GM21390 (cell line): ENCODE measurements around the gene CMC1.
"Not testable (repeated sequence)": the region's sequence is repeated elsewhere in the genome, so short reads cannot be mapped to it uniquely, and the experiment has no call there.

ENCODE experiments used
- ATAC-seq: cut with Tn5 transposase; IDR thresholded peaks from one replicate; pipeline ENCODE4 v1.9.1; 2021; ENCODE audit not compliant: unreplicated experiment

The CMC1 gene, protein sequence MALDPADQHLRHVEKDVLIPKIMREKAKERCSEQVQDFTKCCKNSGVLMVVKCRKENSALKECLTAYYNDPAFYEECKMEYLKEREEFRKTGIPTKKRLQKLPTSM

DNA sequence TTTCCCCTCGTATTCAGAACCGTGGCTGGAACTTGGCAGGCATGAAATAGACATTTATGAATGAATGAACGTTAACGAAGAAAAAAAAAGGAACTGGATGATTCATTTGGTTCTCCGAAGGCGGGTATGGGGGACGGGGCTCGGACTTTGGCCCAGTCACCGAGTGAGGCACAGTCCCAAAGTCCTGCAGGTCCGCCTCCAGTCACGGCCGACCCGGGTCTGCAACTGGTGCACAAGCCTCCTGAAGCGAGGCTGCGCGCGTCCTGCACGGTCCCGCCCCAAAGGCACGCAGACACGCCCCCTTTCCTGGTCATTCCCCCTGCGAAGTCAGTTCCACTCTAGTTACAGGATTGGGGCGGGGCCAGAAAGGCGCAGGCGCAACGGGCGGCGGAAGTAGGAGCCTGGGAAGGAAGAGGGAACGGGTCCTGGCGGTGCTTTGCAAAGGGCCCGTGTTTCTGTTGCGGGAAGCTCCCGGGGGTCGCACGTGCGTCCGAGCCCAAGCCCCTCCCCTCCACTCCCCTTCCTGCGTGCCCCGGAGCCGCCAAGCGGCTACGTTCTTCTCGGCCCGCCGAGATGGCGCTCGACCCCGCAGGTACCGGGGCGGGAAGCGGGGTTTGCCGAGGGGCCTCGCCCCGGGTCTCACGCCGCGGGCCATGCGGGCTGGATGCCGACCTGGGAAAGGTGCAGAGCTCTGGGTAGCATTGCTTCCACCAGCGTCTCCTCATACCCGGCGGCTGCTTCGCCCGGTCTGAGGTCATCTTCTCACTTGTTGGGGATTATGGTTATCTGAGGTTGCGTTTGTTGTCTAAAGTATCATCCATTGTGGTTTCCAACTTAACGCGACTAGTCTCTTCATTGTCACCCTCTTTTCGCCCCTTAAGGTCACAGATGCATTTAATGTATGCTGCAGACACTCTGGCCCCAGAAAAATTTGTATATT, at the start of gene CMC1:
CMC1 (plus strand) TSS at position 399 of the 940 bp plus-strand sequence; CDS start at position 574, 175 bp downstream.
- ATAC-seq = peak; percentile 98

DNA sequence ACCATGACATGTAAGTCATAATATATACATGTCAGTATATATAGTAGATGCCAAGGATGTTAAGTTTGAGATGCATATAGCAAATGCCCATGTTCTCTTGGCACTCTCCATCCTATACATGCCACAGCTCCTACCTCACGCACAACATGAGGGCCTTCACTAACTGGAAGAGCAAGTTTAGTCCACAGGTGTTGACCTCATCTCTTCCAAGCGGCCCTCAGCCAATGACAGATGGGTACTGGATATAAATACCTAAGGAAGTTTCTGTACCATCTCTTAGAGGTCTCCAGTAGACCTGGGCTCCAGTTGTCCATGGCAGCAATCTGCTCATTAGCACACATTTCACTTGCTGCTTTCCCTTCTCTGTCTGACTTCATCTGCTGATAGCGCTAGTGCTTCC, 43.3 kb upstream of the CMC1 start:
- no peak for ATAC-seq

DNA sequence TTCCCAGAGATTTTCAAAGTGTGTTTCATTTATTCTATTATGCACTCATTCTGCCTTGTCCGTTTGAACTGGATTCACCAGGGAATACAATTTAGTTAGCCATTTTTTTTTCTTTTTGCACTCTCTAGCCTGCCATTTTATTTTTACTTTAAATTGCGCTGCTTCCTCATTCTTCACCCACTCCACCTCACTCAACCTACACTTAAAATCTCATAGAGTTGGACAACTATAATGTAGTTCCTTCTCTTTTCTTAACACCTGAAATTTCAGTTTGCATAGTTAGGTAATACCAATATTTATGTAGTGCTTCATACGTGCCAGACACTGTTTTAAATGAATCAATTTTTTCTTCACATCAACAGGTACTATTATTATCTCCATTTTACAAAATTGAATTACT, 42.4 kb upstream of the CMC1 start:
- ATAC-seq = no peak

DNA sequence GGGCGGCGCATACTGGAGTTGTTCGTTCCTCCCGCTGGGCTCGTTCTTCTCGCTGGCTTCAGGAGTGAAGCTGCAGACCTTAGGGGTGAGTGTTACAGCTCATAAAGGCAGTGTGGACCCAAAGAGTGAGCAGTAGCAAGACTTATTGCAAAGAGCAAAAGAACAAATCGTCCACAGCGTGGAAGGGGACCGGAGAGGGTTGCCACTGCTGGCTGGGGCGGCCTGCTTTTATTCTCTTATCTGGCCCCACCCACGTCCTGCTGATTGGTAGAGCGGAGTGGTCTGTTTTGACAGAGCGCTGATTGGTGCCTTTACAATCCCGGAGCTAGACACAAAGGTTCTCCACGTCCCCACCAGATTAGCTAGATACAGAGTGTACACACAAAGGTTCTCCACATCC, 41.8 kb upstream of the CMC1 start:
- not testable (repeated sequence) for ATAC-seq

DNA sequence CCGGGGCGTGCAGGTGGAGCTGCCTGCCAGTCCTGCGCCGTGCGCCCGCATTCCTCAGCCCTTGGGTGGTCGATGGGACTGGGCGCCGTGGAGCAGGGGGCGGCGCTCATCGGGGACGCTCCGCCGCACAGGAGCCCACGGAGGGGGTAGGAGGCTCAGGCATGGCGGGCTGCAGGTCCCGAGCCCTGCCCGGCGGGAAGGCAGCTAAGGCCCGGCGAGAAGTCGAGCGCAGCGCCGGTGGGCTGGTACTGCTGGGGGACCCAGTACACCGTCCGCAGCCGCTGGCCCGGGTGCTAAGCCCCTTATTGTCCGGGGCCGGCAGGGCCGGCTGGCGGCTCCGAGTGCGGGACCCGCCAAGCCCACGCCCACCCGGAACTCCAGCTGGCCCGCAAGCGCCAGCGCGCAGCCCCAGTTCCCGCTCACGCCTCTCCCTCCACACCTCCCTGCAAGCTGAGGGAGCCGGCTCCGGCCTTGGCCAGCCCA, 41.0 kb upstream of the CMC1 start:
- ATAC-seq = not testable (repeated sequence)

DNA sequence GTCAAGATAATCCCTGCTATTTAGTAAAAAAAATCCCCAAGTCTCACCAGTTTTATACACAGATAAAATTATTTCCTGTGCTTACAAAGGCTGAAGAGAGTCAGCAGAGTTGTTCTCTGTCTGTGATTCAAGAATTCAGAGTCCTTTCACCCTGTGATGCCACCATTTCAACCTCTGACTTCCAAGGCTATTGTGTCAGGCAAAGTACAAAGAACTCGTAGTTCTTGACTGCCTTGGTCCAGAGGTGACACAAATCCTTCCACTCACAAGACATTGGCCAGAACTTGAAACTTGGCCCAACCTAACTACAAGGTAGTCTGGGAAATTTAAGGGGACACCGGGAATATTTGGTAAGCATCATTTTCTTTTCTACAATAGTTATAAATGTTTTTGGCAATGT, 34.9 kb upstream of the CMC1 start:
- ATAC-seq = no peak

DNA sequence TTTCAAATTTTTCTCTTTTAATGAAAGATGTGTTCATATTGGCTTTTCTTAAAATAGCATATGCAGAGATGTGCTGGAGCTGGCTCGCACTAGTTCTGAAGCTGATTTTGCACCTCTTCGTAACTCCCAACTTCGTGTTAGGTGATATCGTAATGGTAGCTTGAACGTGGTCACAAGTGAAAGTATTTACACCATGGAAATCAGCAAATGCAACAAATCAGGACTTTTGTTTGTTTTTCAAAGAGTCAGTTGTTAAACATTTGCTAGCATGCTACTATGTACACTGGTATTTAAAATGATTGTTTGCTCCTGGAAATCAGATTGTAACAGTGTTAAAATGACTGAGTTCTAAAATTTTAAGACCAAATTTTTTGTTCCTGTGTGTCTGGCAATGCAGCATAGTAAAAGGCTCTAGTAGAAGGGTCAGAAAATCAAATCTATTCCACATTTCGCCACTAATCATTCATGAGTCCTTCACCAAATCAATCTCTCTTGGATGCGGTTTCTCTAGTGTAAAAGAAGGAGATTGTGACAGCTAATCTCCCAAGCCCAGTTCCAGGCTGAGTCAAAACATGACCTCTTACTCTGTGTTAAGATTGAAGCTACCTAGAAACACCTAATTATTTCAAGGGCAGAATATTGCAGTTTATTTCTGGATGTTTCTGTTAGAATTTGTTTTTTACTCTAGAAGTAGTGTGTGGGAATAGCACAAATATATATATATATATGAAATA, 34.3 kb upstream of the CMC1 start:
- no peak for ATAC-seq

DNA sequence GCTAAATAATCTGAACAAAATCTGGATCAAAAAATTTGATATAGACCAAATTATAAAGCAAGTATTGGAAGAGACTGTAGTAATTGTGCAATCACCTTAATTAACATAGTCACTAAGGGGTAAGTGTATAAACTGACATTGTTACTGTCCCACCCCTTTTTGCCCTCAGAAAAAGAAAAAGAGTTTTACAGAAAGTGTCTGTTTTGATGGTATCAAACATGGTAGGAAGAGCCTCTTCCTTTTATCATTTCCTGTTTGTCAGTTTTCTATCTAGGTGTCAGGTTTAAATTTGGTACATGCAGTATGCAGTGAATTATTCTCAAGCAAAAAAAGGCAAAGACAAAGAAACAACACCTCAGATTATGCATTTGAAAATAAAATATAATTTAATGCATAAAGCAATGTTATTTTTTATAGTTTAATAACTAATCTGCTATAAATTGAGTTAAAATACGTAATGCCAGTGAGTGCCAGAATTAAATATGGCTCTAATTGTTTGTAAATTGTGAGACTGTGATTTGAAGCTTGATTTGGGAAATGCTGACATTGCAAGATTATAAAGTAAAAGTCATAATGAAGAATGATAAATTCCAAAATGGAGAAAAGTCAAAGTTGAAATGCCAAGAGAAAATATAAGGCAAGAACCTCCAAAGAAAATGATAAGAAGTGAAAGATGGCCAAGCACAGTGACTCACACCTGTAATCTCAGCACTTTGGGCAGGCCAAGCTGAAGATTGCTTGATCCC, 30.3 kb upstream of the CMC1 start:
- no peak for ATAC-seq

DNA sequence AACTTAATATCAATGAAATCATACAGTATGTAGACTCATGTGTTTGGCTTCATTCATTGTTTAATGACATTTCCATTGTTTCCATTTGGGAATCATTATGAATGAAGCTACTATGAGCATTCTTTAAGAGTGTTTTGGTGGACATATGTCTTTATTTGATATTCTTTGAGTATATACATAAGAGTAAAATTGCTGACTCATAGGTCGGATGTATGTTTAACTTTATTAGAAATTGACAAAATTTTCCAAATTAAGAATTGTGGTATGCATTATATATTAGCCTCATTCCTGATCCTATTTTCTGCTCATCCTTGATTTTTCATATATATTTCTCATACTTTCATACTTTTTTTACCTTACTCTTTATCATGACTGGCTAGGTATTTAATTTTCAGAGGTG, 28.7 kb upstream of the CMC1 start:
- no peak for ATAC-seq

DNA sequence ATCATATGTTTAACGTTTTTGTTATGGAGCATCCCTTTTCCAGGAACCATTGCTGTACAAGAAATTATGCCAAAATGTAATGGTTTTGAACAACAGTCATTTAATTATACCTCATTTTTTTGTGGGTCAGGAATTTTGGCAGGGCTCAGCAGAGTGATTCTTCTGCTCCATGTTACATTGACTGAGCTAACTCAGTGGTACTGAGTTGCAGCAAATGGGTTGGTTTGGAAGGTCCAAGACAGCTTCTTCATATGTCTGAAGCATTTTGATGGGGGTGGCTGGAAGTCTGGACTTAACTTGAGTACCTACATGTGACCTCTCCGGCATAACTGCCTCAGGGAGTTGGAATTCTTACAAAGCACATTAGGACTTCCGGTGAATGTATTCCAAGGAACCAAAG, 26.0 kb upstream of the CMC1 start:
- ATAC-seq = no peak

DNA sequence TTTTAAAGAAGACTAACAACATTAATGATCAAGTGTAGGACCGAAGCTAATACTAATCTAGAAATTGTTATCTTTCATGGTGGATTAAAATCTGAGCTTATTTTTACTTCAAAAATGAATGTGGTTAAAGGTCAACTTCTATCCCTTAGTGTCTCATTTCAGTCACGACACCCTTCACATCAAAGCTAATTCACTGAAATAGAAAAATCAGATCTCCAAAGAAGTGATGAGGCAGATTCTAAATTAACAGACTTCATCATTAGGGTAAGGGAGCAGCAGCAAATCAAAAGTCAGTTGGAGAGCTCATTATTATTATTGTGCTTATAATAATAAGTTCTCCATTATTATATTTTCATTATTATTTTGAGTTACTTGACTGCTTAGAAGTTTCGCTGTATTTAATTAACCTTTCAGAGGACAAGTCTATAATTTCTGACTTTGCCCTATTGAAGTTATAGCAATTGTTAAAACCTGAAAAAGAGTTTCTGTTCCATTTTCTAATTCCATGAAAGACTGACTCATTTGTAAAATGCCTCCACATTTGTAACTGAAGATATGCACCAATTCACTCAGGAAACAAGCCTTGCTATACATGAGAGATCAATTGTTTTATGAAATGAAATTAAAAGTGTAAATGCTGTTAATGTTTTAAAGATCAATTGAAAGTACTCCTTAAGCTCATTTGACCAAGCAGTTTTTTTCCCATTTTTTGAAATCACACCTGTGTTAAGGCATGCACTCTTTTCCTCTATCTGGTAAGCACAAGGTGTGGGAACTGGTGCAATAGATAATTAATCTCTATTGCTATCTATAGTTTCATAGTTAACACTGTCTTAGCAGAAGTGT, 23.1 kb upstream of the CMC1 start:
- ATAC-seq = peak; percentile 78

DNA sequence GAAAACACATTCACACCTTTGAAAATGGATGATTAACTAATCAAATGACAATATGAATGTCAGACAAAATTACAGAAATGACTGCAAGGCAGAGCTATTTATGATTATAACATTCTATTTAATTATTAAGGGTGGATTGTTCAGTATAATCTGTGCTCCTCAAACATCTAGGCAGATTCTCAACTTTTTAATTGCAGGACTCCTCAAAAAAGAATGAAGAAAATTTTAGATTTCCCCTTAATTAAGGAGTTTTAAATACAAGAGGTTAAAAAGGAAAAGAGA, 22.6 kb upstream of the CMC1 start:
- no peak for ATAC-seq

DNA sequence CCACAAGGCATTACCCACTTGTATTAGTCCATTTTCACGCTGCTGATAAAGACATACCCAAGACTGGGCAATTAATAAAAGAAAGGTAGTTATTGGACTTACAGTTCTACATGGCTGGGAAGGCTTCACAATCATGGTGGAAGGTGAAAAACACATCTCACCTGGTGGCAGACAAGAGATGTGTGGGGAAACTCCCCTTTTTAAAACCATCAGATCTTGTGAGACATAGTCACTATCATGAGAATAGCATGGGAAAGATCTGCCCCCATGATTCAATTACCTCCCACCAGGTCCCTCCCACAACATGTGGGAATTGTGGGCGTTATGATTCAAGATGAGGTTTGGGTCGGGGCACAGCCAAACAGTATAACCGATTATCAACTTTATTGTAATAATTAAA, 17.0 kb upstream of the CMC1 start:
- no peak for ATAC-seq

DNA sequence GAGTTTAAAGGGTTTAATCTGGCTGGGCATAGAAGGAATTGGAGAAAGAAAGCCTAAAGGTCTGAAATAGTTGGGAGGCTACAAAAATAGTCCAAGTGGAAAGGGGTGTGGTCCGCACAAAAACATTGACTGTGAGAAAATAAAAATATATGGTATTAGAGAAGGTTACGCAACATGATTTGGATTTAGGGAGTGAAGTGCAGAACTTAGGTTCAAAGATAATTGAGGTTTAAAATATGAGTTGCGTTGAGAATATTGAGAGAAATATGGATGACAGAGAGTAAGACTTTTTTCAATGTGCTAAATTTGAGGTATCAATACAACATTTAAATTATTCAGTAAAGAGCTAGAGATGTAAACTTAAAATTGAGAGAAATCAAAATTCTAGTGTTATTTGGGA, 15.4 kb upstream of the CMC1 start:
- no peak for ATAC-seq

DNA sequence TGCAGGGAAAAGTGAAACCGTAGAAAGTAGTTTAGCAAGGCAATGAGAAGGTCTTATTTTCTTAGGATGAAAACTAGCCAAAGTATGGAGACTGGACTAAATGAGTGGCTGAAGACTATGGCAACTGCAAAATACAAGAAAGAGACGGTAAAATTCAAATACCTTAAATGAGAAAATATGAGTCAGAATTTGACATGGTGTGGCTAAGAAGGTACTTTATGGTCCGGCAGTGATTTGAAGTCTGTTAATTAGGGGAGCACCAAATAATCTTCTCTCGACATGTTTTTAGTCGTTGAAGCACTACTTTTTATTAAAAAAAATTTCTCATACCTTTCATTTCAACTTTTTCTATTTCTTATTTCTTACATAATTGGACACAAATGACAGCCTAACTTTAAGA, 12.8 kb upstream of the CMC1 start:
- ATAC-seq = no peak

DNA sequence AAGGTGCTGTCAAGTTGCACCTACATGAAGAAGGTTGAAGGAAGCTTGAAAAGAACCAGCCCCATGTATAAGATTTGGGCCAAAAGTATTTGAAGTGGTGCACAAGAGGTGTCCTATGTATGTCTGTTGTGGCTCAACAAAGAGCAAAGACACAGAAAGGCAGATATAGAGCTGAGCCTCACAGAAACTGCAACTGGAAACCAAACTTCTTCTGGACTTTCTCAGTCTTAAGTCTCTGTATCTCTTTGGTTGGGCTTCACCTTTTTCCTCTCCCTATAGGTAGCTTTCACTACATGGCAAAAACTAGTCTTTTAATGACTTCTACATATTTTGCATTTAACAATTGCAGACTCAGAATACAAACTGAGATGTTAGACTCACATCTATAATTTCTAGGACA, 8.8 kb upstream of the CMC1 start:
- ATAC-seq = peak; percentile 65

DNA sequence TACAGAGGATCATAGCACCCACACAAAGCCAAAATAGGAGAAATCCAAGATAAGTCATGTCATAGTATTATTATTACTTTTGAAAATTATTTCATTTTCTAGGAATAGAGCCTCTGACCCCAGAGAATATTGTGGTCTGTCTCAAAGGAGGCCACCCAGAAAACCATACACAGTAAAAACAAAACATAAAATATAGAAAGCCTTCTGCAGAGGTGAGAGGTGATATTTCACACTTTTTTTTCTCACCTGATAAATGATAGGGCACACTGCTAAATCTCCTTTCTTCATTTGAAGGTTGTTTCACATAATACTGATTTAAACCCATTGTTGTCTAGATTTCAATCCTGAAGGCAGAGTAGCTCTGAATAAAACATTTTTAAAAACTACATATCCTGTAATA, 7.0 kb upstream of the CMC1 start:
- no peak for ATAC-seq

DNA sequence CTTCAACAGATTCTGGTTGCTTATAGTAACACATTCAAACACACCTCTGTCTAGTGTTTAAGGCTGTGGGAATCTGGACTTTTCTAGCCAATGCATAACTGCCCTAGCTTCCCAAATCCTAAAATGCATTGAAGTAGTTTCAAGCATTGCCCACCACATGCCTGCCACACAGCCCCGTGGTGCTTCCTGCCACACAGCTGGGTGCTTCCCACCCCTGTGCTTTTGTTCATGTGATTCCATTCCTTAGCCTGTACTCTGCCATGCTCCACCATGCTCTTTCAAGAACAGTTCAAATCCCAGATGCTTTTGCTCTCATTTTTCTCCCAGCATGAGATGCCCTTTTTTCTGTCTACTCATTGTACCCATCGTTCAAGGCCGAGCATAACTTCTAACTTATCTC, 2.3 kb upstream of the CMC1 start:
- ATAC-seq = no peak

DNA sequence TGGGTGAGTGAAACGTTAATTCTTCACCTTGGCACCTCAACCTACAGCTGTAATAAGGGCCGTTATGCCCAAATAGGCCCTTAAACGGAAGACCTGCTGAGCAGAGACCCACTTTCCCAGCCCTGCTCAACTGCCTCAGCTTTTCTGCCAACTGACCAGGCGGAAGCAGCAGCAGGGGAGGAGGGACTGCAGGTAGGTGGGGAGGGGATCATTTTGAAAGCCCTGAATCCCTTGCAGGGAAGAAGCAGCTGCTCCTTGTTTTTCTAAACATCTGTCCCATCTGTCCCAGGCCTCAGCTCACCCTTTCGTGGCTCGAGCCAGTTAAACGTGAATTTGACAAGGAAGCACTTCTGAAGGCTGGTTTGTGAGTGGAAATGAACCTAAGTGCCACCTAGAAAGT, 978 bp upstream of the CMC1 start:
- ATAC-seq = no peak

DNA sequence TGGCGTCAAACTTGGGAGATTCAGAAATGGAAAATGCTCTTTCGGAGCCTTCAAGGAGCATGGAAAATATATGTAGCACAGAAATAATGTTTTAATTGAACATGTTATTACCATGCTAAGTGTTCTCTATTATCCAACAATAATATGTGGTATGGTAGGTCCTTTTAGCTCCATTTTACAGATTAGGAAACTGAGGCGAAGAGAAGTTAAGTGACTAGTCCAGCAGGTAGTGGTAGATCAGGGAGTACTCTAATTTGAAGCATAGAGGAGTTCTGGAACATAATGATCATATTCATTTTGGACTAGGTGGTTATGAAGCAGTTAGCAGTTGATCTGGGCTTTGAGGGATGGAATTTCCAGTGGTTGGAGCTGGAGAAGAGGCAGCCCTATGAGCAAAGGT, 1.1 kb downstream of the CMC1 start:
- ATAC-seq = no peak
